SK-N-SH (cell line): Measurements from ENCODE around the gene COL21A1. TPM values are rescaled to one million over a fixed set of nuclear protein-coding genes. Genes with fewer than 3 reads are reported as not detected.

ENCODE experiments used
- CTCF ChIA-PET: fragments of 300-600, 350-600 bp; formaldehyde crosslinking; extraction: SDS; loops from one replicate; lab custom pipeline; 2021; lab: Yijun Ruan, JAX
- POLR2A ChIA-PET: fragments of 350-600 bp; sonication (Branson Sonifier 250); formaldehyde crosslinking; extraction: SDS; loops from one replicate; lab custom pipeline; 2020; ENCODE audit warnings: antibody characterized with exemption, inconsistent platforms; lab: Yijun Ruan, JAX
- DNase-seq: peaks from one replicate; pipeline ENCODE4 v3.0.0; 2012
- H2AFZ ChIP-seq: fragments of 200-600 bp; sonication (generic); 2 replicates; pipeline ENCODE4 v1.8.1; 2016; ENCODE audit warnings: antibody characterized with exemption, mild to moderate bottlenecking, low read depth
- H3F3A ChIP-seq: fragments of 200-600 bp; sonication (generic); replicated peaks from 2 replicates; pipeline ENCODE3; 2016; ENCODE audit warnings: antibody characterized with exemption, mild to moderate bottlenecking; ENCODE audit not compliant: insufficient read depth
- H3K27ac ChIP-seq, 2 experiments: fragments of 200-500 bp in 1 of 2; fragments of 200-600 bp in 1 of 2; sonication (Bioruptor generic) in 1 of 2; sonication (generic), shearing (Covaris generic) in 1 of 2; 2 replicates each; pipeline versions ENCODE4 v1.5.1 to v1.6.1; 2014 to 2016; ENCODE audit warnings: low read depth in 2 of 2, inconsistent platforms in 1 of 2, low read length in 1 of 2, mild to moderate bottlenecking in 1 of 2, mixed read lengths in 1 of 2
- H3K27me3 ChIP-seq: fragments of 200-600 bp; sonication (generic), shearing (Covaris generic); 2 replicates; pipeline ENCODE4 v1.6.1; 2016; ENCODE audit warnings: mixed run types; ENCODE audit not compliant: insufficient read depth
- H3K36me3 ChIP-seq, 2 experiments: fragments of 200-500 bp in 1 of 2; fragments of 200-600 bp in 1 of 2; sonication (Bioruptor generic) in 1 of 2; sonication (generic) in 1 of 2; replicated peaks in 1 of 2; 2 replicates each; pipeline versions ENCODE3 to v1.5.1; 2014 to 2016; ENCODE audit warnings: low read length in 1 of 2, mild to moderate bottlenecking in 1 of 2; ENCODE audit not compliant: insufficient read depth in 2 of 2, control insufficient read depth in 1 of 2
- H3K4me1 ChIP-seq, 2 experiments: fragments of 200-500 bp in 1 of 2; fragments of 200-600 bp in 1 of 2; sonication (Bioruptor generic) in 1 of 2; sonication (generic), shearing (Covaris generic) in 1 of 2; 2 replicates each; pipeline versions ENCODE4 v1.5.1 to v1.6.1; 2014 to 2016; ENCODE audit warnings: low read depth in 1 of 2, low read length in 1 of 2, mixed run types in 1 of 2; ENCODE audit not compliant: insufficient read depth in 2 of 2, control insufficient read depth in 1 of 2
- H3K4me2 ChIP-seq: fragments of 200-600 bp; sonication (generic), shearing (Covaris generic); 2 replicates; pipeline ENCODE4 v1.6.1; 2017; ENCODE audit warnings: mixed run types
- H3K4me3 ChIP-seq, 2 experiments: fragments of 200-500 bp in 1 of 2; fragments of 200-600 bp in 1 of 2; sonication (Bioruptor generic) in 1 of 2; sonication (generic), shearing (Covaris generic) in 1 of 2; 2 replicates each; pipeline versions ENCODE4 v1.5.1 to v1.8.1; 2014 to 2016; ENCODE audit warnings: low read depth in 2 of 2, inconsistent platforms in 1 of 2, low read length in 1 of 2, mild to moderate bottlenecking in 1 of 2, mixed read lengths in 1 of 2, moderate library complexity in 1 of 2
- H3K79me2 ChIP-seq: fragments of 200-600 bp; sonication (generic); 2 replicates; pipeline ENCODE4 v1.8.1; 2017; ENCODE audit warnings: mild to moderate bottlenecking; ENCODE audit not compliant: insufficient read depth
- H3K9ac ChIP-seq: fragments of 200-600 bp; sonication (generic); 2 replicates; pipeline ENCODE4 v1.6.1; 2017; ENCODE audit warnings: mixed run types
- H3K9me2 ChIP-seq: fragments of 200-600 bp; sonication (generic); 2 replicates; pipeline ENCODE4 v1.6.1; 2017; ENCODE audit warnings: mixed run types
- H3K9me3 ChIP-seq: fragments of 200-600 bp; sonication (generic); 2 replicates; pipeline ENCODE4 v1.6.1; 2017; ENCODE audit warnings: mixed run types, mild to moderate bottlenecking, moderate library complexity
- H4K20me1 ChIP-seq: fragments of 200-600 bp; sonication (generic); 2 replicates; pipeline ENCODE4 v1.6.1; 2017; ENCODE audit warnings: mild to moderate bottlenecking, mixed run types; ENCODE audit not compliant: insufficient read depth
- FOSL2 ChIP-seq: IDR thresholded peaks from 2 replicates; pipeline ENCODE4 v1.4.0; 2012; ENCODE audit warnings: low read depth, mild to moderate bottlenecking, moderate library complexity, borderline replicate concordance
- FOXJ3 ChIP-seq: sonication (generic); formaldehyde crosslinking; IDR thresholded peaks from 2 replicates; pipeline ENCODE4 v1.5.1; 2020; ENCODE audit warnings: mild to moderate bottlenecking, missing genetic modification reagents
- JUND ChIP-seq: IDR thresholded peaks from 2 replicates; pipeline ENCODE4 v1.4.0; 2012
- MAX ChIP-seq: IDR thresholded peaks from 2 replicates; pipeline ENCODE4 v1.4.0; 2012; ENCODE audit warnings: low read depth
- PBX3 ChIP-seq: IDR thresholded peaks from 2 replicates; pipeline ENCODE4; 2012
- RCOR1 ChIP-seq: fragments of 150-350 bp; IDR thresholded peaks from 2 replicates; pipeline ENCODE4 v1.6.1; 2017; ENCODE audit warnings: antibody characterized with exemption, low read length
- REST ChIP-seq: IDR thresholded peaks from 2 replicates; pipeline ENCODE4 v1.6.1; 2012; ENCODE audit warnings: mild to moderate bottlenecking, low read depth, low read length, moderate library complexity
- USF1 ChIP-seq: IDR thresholded peaks from 2 replicates; pipeline ENCODE4 v1.4.0; 2012; ENCODE audit warnings: low read depth, borderline replicate concordance
- USF2 ChIP-seq: fragments of 150-350 bp; IDR thresholded peaks from 2 replicates; pipeline ENCODE4 v1.6.1; 2017; ENCODE audit warnings: antibody characterized with exemption, low read length, low read depth, borderline replicate concordance
- WGBS: methylation state at CpG from one replicate; pipeline ENCODE4 v1.1.6; 2017; ENCODE audit warnings: low lambda C conversion rate; 5-methylcytosine and 5-hydroxymethylcytosine counted together
- polyA plus RNA-seq, 3 experiments: library from polyadenylated mRNA; depleted of rRNA; stranded (reverse); fragments of >200 nt; gene quantifications; 2 replicates each; pipeline ENCODE4 v1.2.3, GENCODE V29; 2012

Gene COL21A1
- polyA plus RNA-seq, 1 of the 3 experiments (the other 2 are of a cell fraction): 0.07 TPM

- Histone ChIP-seq H3K9me3 (no peaks in the 10 kb centered on the region), H3K9me2 (no peaks in the 10 kb centered on the region), H4K20me1 (no peaks in the 10 kb centered on the region), H3F3A (no peaks in the 10 kb centered on the region), H3K4me2 (no peak overlapping the region), H3K27ac (no peak overlapping the region), H3K36me3 (no peaks in the 10 kb centered on the region), H2AFZ (no peak overlapping the region), H3K4me1 (no peaks in the 10 kb centered on the region), H3K79me2 (no peaks in the 10 kb centered on the region), H3K9ac (no peak overlapping the region), H3K4me3 (no peak overlapping the region), H3K27me3 (no peaks in the 10 kb centered on the region)
- WGBS: 37% methylated on average over 2 of the region's 2 CpGs
- CTCF ChIA-PET: interaction anchor here (0.7 kb wide), 1 partner anchor 39 kb away, joined by 3 read pairs; no protein-coding TSS in a partner anchor
- TF ChIP-seq FOSL2 (no peak), REST (no peak), USF2 (no peak), JUND (no peak), FOXJ3 (CRISPR knock-in tag) (no peak)
- DNase-seq: no peak
- POLR2A ChIA-PET: no interaction called here
Measured at GRCh38 chr6:56032715-56033260, 214.6 kb downstream of the COL21A1 start.

- Histone ChIP-seq H3F3A (peaks cover 5% of the 10 kb centered on the region), H2AFZ (no peak overlapping the region), H3K36me3 (no peaks in the 10 kb centered on the region), H3K27ac (no peak overlapping the region), H4K20me1 (no peaks in the 10 kb centered on the region), H3K9ac (no peak overlapping the region), H3K9me3 (no peaks in the 10 kb centered on the region), H3K27me3 (no peaks in the 10 kb centered on the region), H3K4me1 (peaks cover 0 to 9% of the 10 kb centered on the region in 2 experiments; a peak in 2 of 4 replicates), H3K79me2 (no peaks in the 10 kb centered on the region), H3K4me3 (no peak overlapping the region), H3K4me2 (no peak overlapping the region), H3K9me2 (no peaks in the 10 kb centered on the region)
- 23% methylated on average over 2 of the region's 2 CpGs for WGBS
- ChIA-PET CTCF (no interaction called here), POLR2A (no interaction called here)
- no peak for DNase-seq
- TF ChIP-seq MAX (no peak), USF1 (no peak), PBX3 (no peak), RCOR1 (no peak)
Measured at GRCh38 chr6:56027865-56028264, 219.5 kb downstream of the COL21A1 start.
